ENCODE measurements around the gene MTFR2. TPM values are rescaled to one million over a fixed set of nuclear protein-coding genes. Genes with fewer than 3 reads are reported as not detected.

MTFR2 gene
- total and polyA plus RNA-seq, 4 donors = 0.08 to 3.6 (median 0.21) TPM

DNA sequence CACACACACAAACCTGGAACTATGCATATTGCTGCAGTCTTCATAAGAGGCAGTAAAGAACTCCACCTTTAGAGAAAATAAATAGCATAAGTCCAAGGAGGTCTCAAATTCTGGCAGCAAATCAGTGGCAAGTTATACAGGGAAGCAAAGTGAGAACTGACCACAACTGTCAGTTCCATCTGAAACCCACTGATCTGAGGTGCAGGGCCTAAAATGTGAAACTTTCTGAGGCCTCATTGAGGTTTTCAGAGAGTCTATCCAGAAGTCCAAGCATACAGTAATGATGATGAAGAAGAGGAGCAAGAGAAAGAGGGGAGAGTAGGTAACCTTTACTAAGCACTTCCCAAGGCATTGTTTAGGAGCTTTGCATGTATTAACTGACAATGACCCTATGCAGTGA, 36.3 kb downstream of the MTFR2 start:
- Histone ChIP-seq H3K4me1 (ENCODE audit: control insufficient read depth in 4 of 4, insufficient read depth in 4 of 4, low read length in 3 of 4) (no peaks in the 10 kb centered on the region), H3K4me3 (ENCODE audit: low read depth in 1 of 3, low read length in 3 of 3) (no peak overlapping the region), H3K27me3 (ENCODE audit: control insufficient read depth in 4 of 4, insufficient read depth in 4 of 4, low read length in 3 of 4) (no peaks in the 10 kb centered on the region), H3K27ac (ENCODE audit: low read depth in 1 of 2, low read length in 2 of 2) (no peak overlapping the region), H3K36me3 (ENCODE audit: control insufficient read depth in 4 of 4, insufficient read depth in 3 of 4, low read depth in 1 of 4, low read length in 3 of 4) (no peaks in the 10 kb centered on the region), H3K9me3 (ENCODE audit: control insufficient read depth in 4 of 4, low read length in 3 of 4) (no peaks in the 10 kb centered on the region), H3K9ac (ENCODE audit: low read depth in 1 of 2, low read length in 2 of 2) (no peak overlapping the region)
- no peak for DNase-seq (ENCODE audit: low spot score)
- TF ChIP-seq NR2F2 (IDR thresholded peaks at IDR 0.05) (no peak), RAD21 (IDR thresholded peaks at IDR 0.05) (no peak), RXRA (IDR thresholded peaks at IDR 0.05) (no peak), JUND (IDR thresholded peaks at IDR 0.05) (no peak), TAF1 (conservative IDR thresholded peaks at IDR 0.05) (no peak), FOXA1 (IDR thresholded peaks at IDR 0.05) (no peak), FOXA2 (IDR thresholded peaks at IDR 0.05) (no peak), HNF4A (conservative IDR thresholded peaks at IDR 0.05) (no peak), YY1 (IDR thresholded peaks at IDR 0.05) (no peak), HNF4G (IDR thresholded peaks at IDR 0.05) (no peak), CTCF (IDR thresholded peaks at IDR 0.05; ENCODE audit: low read depth, low read length, missing input control) (no peak), ATF3 (IDR thresholded peaks at IDR 0.05) (no peak), SP1 (IDR thresholded peaks at IDR 0.05) (no peak), REST (IDR thresholded peaks at IDR 0.05) (no peak), GABPA (IDR thresholded peaks at IDR 0.05 in 1 of 2, conservative IDR thresholded peaks at IDR 0.05 in 1 of 2) (no peak), EGR1 (IDR thresholded peaks at IDR 0.05; ENCODE audit: low read depth in 2 of 2) (no peak)
- TF ChIP-seq, protein P1, sequence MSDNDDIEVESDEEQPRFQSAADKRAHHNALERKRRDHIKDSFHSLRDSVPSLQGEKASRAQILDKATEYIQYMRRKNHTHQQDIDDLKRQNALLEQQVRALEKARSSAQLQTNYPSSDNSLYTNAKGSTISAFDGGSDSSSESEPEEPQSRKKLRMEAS (IDR thresholded peaks at IDR 0.05) = no peak
- TF ChIP-seq, protein P2, sequence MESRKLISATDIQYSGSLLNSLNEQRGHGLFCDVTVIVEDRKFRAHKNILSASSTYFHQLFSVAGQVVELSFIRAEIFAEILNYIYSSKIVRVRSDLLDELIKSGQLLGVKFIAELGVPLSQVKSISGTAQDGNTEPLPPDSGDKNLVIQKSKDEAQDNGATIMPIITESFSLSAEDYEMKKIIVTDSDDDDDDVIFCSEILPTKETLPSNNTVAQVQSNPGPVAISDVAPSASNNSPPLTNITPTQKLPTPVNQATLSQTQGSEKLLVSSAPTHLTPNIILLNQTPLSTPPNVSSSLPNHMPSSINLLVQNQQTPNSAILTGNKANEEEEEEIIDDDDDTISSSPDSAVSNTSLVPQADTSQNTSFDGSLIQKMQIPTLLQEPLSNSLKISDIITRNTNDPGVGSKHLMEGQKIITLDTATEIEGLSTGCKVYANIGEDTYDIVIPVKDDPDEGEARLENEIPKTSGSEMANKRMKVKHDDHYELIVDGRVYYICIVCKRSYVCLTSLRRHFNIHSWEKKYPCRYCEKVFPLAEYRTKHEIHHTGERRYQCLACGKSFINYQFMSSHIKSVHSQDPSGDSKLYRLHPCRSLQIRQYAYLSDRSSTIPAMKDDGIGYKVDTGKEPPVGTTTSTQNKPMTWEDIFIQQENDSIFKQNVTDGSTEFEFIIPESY (IDR thresholded peaks at IDR 0.05) = no peak
